ENCODE results near the gene CGB8.
"Not testable (repeated sequence)": the region's sequence is repeated elsewhere in the genome, so short reads cannot be mapped to it uniquely, and the experiment has no call there.

CGB8 gene

GRCh38 chr19:49029749-49030148 is 19.2 kb downstream of the CGB8 start:
- not testable (repeated sequence) for DNase-seq

DNA sequence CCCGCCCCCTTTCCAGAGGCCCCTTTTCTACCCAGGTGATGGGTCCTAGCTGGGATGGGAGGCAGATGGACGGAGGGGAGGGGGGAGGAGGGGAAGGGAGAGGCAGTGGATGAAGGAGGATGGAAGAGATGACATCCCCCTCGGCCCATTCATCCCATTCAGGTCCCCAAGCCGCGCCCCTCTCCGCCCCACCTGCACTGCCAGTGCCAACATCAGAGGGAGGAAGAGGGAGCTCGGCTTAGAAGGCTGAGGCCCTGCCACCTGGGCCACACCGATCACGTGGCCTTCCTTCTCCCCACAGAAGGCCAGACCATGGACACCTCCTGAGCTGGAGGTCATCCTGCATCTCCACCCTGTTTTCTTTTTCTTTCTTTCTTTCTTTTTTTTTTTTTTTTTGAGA is 20.2 kb downstream of the CGB8 start:
- DNase-seq, result not testable (repeated sequence)

- not testable (repeated sequence) for DNase-seq
These were observed 23.3 kb downstream of the CGB8 start for GRCh38 chr19:49025599-49025998.

DNA sequence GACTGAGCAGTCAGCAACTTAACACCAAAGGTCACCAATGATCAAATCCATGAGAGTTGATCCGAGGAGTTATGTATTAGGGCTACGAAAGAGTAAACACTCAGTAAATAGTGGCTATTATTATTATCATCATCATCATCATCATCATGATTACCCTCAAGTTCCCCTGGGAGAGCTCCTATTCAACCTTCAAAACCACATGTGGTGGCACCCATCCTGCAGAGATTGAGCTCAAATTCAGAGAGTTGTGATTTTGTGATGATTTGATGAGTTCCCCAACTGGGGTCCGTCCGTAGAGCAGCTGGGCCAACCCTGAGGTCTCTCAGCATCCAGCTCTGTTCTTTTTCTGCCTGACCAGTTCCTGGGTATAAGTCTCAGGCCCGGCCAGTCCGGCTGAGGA is 23.8 kb downstream of the CGB8 start:
- not testable (repeated sequence) for DNase-seq

GRCh38 chr19:49024233-49024632 is 24.7 kb downstream of the CGB8 start, which contains the start of gene CGB3:
Gene CGB3 (minus strand): TSS chr19:49024333. CDS start chr19:49023971, 362 bp downstream.
- not testable (repeated sequence) for DNase-seq

- no peak for DNase-seq
These were observed 26.8 kb downstream of the CGB8 start for GRCh38 chr19:49022116-49022515.

DNA sequence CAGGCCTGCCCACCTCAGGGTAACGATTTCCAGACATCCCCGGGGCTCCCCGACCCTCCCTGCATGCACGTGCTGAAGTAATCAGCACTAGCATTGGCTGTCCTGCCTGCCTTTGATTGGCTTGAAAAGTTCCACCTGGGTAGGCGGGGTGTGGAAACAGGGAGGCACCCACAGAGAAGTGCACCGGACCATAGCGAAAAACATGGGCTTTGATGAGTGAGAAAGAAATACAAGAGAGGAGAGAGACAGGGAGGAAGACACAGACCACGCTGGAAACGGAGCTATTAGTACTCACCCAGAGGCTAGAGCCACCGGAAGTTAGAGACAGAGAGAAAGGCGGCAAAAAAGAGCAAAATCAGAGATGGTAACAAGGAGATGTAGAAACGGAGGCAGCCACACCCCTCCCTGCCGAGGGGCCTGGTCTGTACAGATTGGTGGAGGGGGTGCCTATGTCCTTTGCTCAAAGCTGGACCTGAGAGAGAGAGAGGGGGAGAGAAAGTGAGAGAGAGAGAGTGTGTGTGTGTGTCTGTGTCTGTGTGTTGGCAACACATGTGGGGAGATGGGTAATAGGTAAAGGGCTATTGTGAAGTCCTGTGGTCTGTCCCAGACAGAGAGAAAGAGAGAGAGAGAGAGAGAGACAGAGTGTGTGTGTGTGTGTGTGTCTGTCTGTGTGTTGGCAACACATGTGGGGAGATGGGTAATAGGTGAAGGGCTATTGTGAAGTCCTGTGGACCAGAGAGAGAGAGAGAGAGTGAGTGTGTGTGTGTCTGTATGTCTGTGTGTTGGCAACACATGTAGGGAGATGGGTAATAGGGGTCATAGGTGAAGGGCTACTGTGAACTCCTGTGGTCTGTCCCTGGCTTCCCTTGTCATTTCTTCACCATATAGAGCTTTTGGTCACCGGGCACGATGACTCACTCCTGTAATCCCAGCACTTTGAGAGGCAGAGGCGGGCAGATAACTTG is 27.7 kb downstream of the CGB8 start:
- no peak for DNase-seq

DNA sequence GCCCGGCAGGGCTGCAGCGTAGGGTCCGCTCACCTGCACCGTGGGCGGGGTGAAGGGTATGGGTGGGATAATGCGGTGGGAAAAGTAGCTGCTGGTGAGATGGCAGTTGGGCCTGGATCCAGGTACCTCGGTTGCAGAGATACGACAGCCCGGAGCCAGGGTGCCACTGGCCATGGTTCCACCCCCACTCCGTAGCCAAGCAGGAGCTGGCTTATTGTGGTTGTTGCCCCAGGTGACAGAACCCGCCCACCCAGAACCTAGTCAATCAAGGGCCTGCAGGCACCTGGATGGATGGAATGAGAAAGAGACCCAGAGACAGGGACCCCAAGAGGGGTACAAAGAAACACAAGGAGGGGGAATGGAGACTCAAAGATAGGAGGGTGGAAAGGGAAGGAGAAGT is 28.6 kb downstream of the CGB8 start:
- no peak for DNase-seq

GRCh38 chr19:49019242-49019932 is 29.5 kb downstream of the CGB8 start:
- peak; percentile 67 for DNase-seq

DNA sequence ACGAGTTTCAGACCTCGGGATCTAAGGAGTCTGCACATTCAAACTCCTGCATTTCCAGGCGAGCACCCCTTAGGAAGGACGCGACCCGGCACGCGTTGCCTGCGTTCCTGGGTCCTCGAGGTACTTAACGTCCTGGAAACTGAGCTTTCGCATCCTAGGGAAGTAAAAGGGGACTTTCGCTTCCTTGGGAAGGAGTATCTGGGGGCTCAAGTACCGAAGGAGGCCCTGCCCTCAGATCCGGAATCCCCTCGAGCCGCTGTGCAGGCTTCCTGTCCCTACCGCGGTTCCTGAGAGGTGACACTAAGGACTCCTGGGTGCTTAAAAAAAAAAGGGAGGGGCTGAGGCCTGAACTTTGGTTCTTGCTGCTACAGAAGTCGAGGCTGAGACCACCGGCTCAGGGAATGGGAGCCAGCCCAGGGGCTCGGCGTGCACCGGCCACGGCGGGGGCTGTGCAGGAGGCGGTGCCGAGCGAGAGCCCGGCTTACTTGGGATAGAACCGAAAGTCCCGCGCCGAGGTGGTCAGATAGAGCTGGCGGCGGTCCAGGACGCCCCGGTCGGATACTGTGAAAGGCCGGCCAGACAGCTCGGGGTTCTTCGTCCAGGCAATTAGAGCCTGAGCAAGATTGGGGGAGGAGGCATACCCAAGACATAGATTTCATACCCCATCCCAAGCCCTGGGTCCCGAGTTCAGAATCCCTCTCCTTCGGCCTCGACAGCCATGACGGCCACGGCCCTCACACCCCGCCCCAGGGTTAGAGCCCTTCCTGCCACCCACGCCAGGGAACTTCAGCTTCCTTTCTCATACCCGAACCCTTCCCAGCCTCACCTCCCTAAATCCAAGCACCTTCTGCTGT is 30.3 kb downstream of the CGB8 start:
- not testable (repeated sequence) for DNase-seq

DNA sequence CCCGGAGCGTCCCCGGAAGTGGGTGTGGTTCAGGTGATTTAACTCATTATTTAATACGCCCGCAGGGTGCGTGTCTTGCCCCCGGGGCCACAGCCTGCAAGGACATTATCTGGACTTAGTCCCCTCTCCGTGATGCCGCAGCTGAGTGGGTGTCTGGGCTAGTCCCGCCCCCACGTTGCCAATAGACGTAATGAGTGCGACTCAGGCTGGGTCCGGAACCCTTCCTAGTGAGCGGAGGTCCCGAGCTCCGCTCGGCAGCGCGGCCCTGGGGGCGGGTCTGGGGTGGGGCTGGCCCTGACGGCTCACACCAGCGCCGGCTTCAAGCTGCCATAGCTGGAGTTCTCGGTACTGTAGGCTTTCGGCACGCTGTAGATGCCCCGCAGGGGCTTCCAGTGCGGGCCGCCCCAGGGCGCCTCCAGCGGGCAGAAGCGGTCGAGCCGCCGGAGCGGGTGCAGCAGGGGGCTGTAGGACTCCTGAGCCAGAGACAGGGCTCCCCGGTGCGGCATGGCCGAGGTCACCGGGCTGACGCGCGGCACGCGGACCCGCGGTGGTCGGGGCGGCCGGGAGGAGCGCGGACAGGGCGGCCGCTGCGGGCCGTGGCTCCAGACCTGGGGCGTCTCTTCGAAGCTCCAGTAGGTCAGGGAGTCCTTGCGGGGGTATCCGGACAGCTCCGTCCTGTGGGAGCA is 31.1 kb downstream of the CGB8 start:
- no peak for DNase-seq

GRCh38 chr19:49017041-49017665 is 31.8 kb downstream of the CGB8 start, which contains the start of gene LHB:
Gene LHB (minus strand): TSS chr19:49017091. CDS start chr19:49017081, 10 bp downstream.
- DNase-seq, result no peak

GRCh38 chr19:49016067-49016839 is 32.7 kb downstream of the CGB8 start:
- DNase-seq, result no peak

DNA sequence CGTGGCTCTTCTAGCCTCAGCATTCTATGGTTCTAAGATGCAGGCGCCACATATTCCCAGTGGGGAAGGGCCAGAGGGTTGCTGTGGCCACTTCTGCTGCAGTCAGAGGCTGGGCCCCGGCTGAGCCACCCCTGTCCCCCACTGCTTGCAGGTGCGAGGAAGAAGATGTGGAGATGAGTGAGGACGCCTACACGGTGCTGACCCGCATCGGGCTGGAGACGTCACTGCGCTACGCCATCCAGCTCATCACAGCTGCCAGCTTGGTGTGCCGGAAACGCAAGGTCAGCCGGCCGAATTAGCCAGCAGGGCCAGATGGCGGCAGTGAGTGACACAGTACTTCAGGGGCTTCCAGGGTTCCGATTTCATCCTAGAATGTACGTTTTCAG is 34.0 kb downstream of the CGB8 start:
- DNase-seq, result no peak

- no peak for DNase-seq
These were observed 34.6 kb downstream of the CGB8 start for GRCh38 chr19:49014123-49014869.

GRCh38 chr19:49011194-49011593 is 37.7 kb downstream of the CGB8 start:
- no peak for DNase-seq

- DNase-seq, result no peak
These were observed 38.5 kb downstream of the CGB8 start for GRCh38 chr19:49010453-49010852.

DNA sequence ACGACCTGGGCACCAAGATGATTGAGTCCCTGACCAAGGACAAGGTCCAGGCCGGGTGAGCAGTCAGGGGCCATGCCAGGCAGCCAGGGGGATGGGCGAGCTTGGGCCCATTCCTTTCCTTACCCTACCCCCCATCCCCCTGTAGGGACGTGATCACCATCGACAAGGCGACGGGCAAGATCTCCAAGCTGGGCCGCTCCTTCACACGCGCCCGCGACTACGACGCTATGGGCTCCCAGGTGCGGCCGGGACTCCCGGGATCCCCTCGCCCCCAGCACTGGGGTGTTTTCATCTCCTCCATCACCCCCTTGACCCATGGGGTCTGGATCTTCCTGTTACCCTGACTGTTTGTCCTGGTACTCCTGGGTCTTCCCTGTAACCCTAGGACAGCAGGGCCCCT is 39.1 kb downstream of the CGB8 start:
- no peak for DNase-seq

DNA sequence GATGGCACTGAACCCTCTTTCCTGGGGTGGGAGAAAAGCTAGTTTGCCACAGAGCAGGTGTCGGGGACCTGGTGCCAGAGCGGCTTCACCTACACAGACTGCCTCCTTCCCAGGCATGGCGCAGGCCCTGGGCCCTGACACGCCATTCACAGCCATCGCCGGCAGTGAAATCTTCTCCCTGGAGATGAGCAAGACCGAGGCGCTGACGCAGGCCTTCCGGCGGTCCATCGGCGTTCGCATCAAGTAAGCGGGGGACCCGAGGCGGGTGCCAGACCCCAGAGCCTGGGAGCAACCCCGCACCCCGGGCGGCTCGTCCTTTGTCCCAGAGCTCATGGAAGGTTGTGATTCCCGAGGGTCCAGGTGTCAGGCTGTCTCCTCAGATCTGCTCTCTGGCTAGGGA is 42.0 kb downstream of the CGB8 start:
- no peak for DNase-seq

- no peak for DNase-seq
These were observed 43.8 kb downstream of the CGB8 start for GRCh38 chr19:49004964-49005614.

Data from NCI-H774 (cell line).